ENCODE measurements around the gene ZNF35.

The ZNF35 gene

GRCh38 chr3:44649709-44650108, 1.2 kb downstream of the ZNF35 start:
- H2AFZ ChIP-seq (ENCODE audit: low read length), result no peak overlapping the region
- no peaks in the 10 kb centered on the region for H3K9me3 ChIP-seq (ENCODE audit: insufficient read depth, low read depth, low read length)
- H3K9me2 ChIP-seq (replicated peaks; ENCODE audit: low read depth, low read length), result no peaks in the 10 kb centered on the region
- H3K4me2 ChIP-seq (ENCODE audit: low read depth, low read length, poor library complexity, severe bottlenecking), result no peak overlapping the region
- H3K79me2 ChIP-seq (ENCODE audit: insufficient read depth, low read length), result no peaks in the 10 kb centered on the region
- no peaks in the 10 kb centered on the region for H3K36me3 ChIP-seq (ENCODE audit: insufficient read depth, low read length)
- no peak overlapping the region for H3K4me3 ChIP-seq (ENCODE audit: low read length, poor library complexity, severe bottlenecking)
- H3F3A ChIP-seq (ENCODE audit: low read depth), result no peaks in the 10 kb centered on the region
- no peak overlapping the region for H3K9ac ChIP-seq (ENCODE audit: low read depth, low read length, poor library complexity, severe bottlenecking)
- TF ChIP-seq EZH2phosphoT487 (IDR thresholded peaks at IDR 0.05; ENCODE audit: borderline replicate concordance), result no peak
- TF ChIP-seq CTCF (conservative IDR thresholded peaks at IDR 0.05; ENCODE audit: low read length), result no peak
- no peaks in the 10 kb centered on the region for H4K20me1 ChIP-seq (ENCODE audit: insufficient read depth, low read length, poor library complexity, severe bottlenecking)
- no peaks in the 10 kb centered on the region for H3K4me1 ChIP-seq (ENCODE audit: insufficient read depth, low read length, poor library complexity, severe bottlenecking)
- H3K27me3 ChIP-seq (ENCODE audit: insufficient read depth, low read length, poor library complexity, severe bottlenecking), result no peaks in the 10 kb centered on the region

GRCh38 chr3:44654039-44654438, 5.5 kb downstream of the ZNF35 start:
- H3K9me2 ChIP-seq (replicated peaks; ENCODE audit: low read depth, low read length), result no peaks in the 10 kb centered on the region
- H3K9ac ChIP-seq (ENCODE audit: low read depth, low read length, poor library complexity, severe bottlenecking), result no peak overlapping the region
- no peaks in the 10 kb centered on the region for H3K36me3 ChIP-seq (ENCODE audit: insufficient read depth, low read length)
- no peaks in the 10 kb centered on the region for H3K27me3 ChIP-seq (ENCODE audit: insufficient read depth, low read length, poor library complexity, severe bottlenecking)
- H3K79me2 ChIP-seq (ENCODE audit: insufficient read depth, low read length), result no peaks in the 10 kb centered on the region
- no peaks in the 10 kb centered on the region for H3K4me1 ChIP-seq (ENCODE audit: insufficient read depth, low read length, poor library complexity, severe bottlenecking)
- no peaks in the 10 kb centered on the region for H3F3A ChIP-seq (ENCODE audit: low read depth)
- TF ChIP-seq EZH2phosphoT487 (IDR thresholded peaks at IDR 0.05; ENCODE audit: borderline replicate concordance), result no peak
- TF ChIP-seq CTCF (conservative IDR thresholded peaks at IDR 0.05; ENCODE audit: low read length), result no peak
- H3K9me3 ChIP-seq (ENCODE audit: insufficient read depth, low read depth, low read length), result 0 out of 2 replicates have a peak, but pooled peaks cover under 1% of the 10 kb centered on the region
- no peak overlapping the region for H3K4me3 ChIP-seq (ENCODE audit: low read length, poor library complexity, severe bottlenecking)
- no peak overlapping the region for H3K4me2 ChIP-seq (ENCODE audit: low read depth, low read length, poor library complexity, severe bottlenecking)
- H2AFZ ChIP-seq (ENCODE audit: low read length), result no peak overlapping the region
- H4K20me1 ChIP-seq (ENCODE audit: insufficient read depth, low read length, poor library complexity, severe bottlenecking), result no peaks in the 10 kb centered on the region

- Histone ChIP-seq H3K79me2 (ENCODE audit: insufficient read depth, low read length) (no peaks in the 10 kb centered on the region), H3K9ac (ENCODE audit: low read depth, low read length, poor library complexity, severe bottlenecking) (no peak overlapping the region), H3K4me2 (ENCODE audit: low read depth, low read length, poor library complexity, severe bottlenecking) (no peak overlapping the region), H3K9me3 (ENCODE audit: insufficient read depth, low read depth, low read length) (0 out of 2 replicates have a peak, but pooled peaks cover 5% of the 10 kb centered on the region), H2AFZ (ENCODE audit: low read length) (no peak overlapping the region), H3K27me3 (ENCODE audit: insufficient read depth, low read length, poor library complexity, severe bottlenecking) (no peaks in the 10 kb centered on the region), H4K20me1 (ENCODE audit: insufficient read depth, low read length, poor library complexity, severe bottlenecking) (no peaks in the 10 kb centered on the region), H3K4me3 (ENCODE audit: low read length, poor library complexity, severe bottlenecking) (no peak overlapping the region), H3K4me1 (ENCODE audit: insufficient read depth, low read length, poor library complexity, severe bottlenecking) (no peaks in the 10 kb centered on the region), H3K36me3 (ENCODE audit: insufficient read depth, low read length) (no peaks in the 10 kb centered on the region), H3K9me2 (replicated peaks; ENCODE audit: low read depth, low read length) (no peaks in the 10 kb centered on the region), H3F3A (ENCODE audit: low read depth) (no peaks in the 10 kb centered on the region)
- TF ChIP-seq EZH2phosphoT487 (IDR thresholded peaks at IDR 0.05; ENCODE audit: borderline replicate concordance) (no peak), CTCF (conservative IDR thresholded peaks at IDR 0.05; ENCODE audit: low read length) (no peak)
Measured at GRCh38 chr3:44659015-44659414, 10.5 kb downstream of the ZNF35 start.

Measured in Loucy (cell line).